CD4-positive, alpha-beta T cell treated with Interleukin-2 at 100 ng/mL for 4 hours (primary cell): Measurements from ENCODE around the gene BANP.
"Not testable (repeated sequence)": the region's sequence is repeated elsewhere in the genome, so short reads cannot be mapped to it uniquely, and the experiment has no call there.

Experiments used
- DNase-seq: peaks from one replicate; pipeline ENCODE4 v3.0.0-alpha.2; 2020; ENCODE audit warnings: low spot score

Gene BANP

GRCh38 chr16:88014954-88015805 is 63.9 kb downstream of the BANP start:
- DNase-seq, result no peak

- DNase-seq, result no peak
These were observed 64.5 kb downstream of the BANP start for GRCh38 chr16:88015806-88016140.

- not testable (repeated sequence) for DNase-seq
These were observed 65.2 kb downstream of the BANP start for GRCh38 chr16:88016386-88016785.

GRCh38 chr16:88016964-88017363 is 65.7 kb downstream of the BANP start:
- no peak for DNase-seq

GRCh38 chr16:88017587-88018101 is 66.4 kb downstream of the BANP start:
- no peak for DNase-seq

GRCh38 chr16:88018382-88018781 is 67.1 kb downstream of the BANP start:
- not testable (repeated sequence) for DNase-seq

- DNase-seq, result not testable (repeated sequence)
These were observed 68.0 kb downstream of the BANP start for GRCh38 chr16:88019041-88019820.

GRCh38 chr16:88019821-88020515 is 68.7 kb downstream of the BANP start:
- DNase-seq, result no peak

- no peak for DNase-seq
These were observed 69.3 kb downstream of the BANP start for GRCh38 chr16:88020516-88020885.

- not testable (repeated sequence) for DNase-seq
These were observed 70.1 kb downstream of the BANP start for GRCh38 chr16:88021041-88021970.

- no peak for DNase-seq
These were observed 71.1 kb downstream of the BANP start for GRCh38 chr16:88022076-88023042.

GRCh38 chr16:88023366-88023765 is 72.1 kb downstream of the BANP start:
- DNase-seq, result no peak

- DNase-seq, result no peak
These were observed 72.6 kb downstream of the BANP start for GRCh38 chr16:88023786-88024185.

GRCh38 chr16:88024491-88025085 is 73.4 kb downstream of the BANP start:
- DNase-seq, result not testable (repeated sequence)

GRCh38 chr16:88025086-88025492 is 73.9 kb downstream of the BANP start:
- peak; percentile 3 for DNase-seq

- DNase-seq, result not testable (repeated sequence)
These were observed 74.8 kb downstream of the BANP start for GRCh38 chr16:88025828-88026555.

- DNase-seq, result no peak
These were observed 76.0 kb downstream of the BANP start for GRCh38 chr16:88026964-88027938.
